Mammary epithelial cell (primary cell): Measurements from ENCODE around the gene SORCS3.

Source experiments
- EZH2 ChIP-seq: IDR thresholded peaks from 2 replicates; pipeline ENCODE4 v1.6.1; 2012; ENCODE audit warnings: low read length, inconsistent platforms, borderline replicate concordance
- TF ChIP-seq, protein P1 (sequence below), 2 donors: IDR thresholded peaks in 1 of 2; conservative IDR thresholded peaks in 1 of 2; 2 replicates each; pipeline ENCODE4 v1.5.1; 2011 to 2012; ENCODE audit warnings: inconsistent platforms in 2 of 2, low read length in 2 of 2, mild to moderate bottlenecking in 2 of 2, control low read depth in 1 of 2, low read depth in 1 of 2; ENCODE audit not compliant: insufficient read depth in 1 of 2; ENCODE audit errors: extremely low read depth in 1 of 2

DNA sequence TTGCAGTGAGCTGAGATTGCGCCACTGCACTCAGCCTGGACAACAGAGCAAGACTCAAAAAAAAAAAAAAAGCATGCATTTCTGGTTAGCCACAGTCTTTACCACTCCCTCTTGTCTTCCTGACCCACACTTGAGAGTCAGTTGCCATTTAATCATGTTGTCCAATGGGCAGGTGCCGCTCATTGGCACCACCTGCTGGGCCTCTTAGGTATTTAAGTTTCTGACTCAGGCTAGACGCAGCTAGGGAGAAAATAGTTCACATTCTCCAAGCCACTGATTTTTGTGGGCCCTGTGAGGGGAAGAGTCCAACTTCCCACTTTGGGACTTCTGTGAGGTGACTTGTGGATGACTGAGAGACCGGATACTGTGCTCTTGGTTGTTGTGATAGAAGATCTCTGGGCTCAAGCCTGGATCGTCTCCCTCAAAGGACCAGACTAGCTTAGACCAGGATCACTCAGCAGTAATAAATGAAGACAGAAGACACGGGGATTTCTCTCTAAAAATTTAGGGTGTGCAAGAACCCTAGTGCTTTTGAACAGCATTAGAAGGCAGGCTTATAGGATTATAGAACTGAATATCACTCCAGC lies 26.8 kb upstream of the SORCS3 start:
- TF ChIP-seq, protein P1, sequence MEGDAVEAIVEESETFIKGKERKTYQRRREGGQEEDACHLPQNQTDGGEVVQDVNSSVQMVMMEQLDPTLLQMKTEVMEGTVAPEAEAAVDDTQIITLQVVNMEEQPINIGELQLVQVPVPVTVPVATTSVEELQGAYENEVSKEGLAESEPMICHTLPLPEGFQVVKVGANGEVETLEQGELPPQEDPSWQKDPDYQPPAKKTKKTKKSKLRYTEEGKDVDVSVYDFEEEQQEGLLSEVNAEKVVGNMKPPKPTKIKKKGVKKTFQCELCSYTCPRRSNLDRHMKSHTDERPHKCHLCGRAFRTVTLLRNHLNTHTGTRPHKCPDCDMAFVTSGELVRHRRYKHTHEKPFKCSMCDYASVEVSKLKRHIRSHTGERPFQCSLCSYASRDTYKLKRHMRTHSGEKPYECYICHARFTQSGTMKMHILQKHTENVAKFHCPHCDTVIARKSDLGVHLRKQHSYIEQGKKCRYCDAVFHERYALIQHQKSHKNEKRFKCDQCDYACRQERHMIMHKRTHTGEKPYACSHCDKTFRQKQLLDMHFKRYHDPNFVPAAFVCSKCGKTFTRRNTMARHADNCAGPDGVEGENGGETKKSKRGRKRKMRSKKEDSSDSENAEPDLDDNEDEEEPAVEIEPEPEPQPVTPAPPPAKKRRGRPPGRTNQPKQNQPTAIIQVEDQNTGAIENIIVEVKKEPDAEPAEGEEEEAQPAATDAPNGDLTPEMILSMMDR (conservative IDR thresholded peaks at IDR 0.05 in 1 of 2, IDR thresholded peaks at IDR 0.05 in 1 of 2; ENCODE audit: extremely low read depth in 1 of 2, insufficient read depth in 1 of 2, low read depth in 1 of 2, low read length in 2 of 2): peak; percentile 70
- TF ChIP-seq EZH2: no peak
